Lower leg skin (tissue), 3 donors: ENCODE data around the gene VWA8.

ENCODE experiments used
- POLR2A ChIP-seq, 2 donors: fragments of 450-650 bp; IDR thresholded peaks; one replicate each; pipeline ENCODE4 v1.6.1; 2016 to 2017; ENCODE audit warnings: antibody characterized with exemption in 2 of 2, mild to moderate bottlenecking in 1 of 2, moderate library complexity in 1 of 2
- TF ChIP-seq, protein P1 (sequence below), 3 donors: fragments of 450-650 bp; IDR thresholded peaks; one replicate each; pipeline ENCODE4 v1.5.1; 2016; ENCODE audit warnings: antibody characterized with exemption in 3 of 3, mild to moderate bottlenecking in 3 of 3, moderate library complexity in 2 of 3

GRCh38 chr13:41554180-41554579, 406.7 kb downstream of the VWA8 start:
- TF ChIP-seq, protein P1, sequence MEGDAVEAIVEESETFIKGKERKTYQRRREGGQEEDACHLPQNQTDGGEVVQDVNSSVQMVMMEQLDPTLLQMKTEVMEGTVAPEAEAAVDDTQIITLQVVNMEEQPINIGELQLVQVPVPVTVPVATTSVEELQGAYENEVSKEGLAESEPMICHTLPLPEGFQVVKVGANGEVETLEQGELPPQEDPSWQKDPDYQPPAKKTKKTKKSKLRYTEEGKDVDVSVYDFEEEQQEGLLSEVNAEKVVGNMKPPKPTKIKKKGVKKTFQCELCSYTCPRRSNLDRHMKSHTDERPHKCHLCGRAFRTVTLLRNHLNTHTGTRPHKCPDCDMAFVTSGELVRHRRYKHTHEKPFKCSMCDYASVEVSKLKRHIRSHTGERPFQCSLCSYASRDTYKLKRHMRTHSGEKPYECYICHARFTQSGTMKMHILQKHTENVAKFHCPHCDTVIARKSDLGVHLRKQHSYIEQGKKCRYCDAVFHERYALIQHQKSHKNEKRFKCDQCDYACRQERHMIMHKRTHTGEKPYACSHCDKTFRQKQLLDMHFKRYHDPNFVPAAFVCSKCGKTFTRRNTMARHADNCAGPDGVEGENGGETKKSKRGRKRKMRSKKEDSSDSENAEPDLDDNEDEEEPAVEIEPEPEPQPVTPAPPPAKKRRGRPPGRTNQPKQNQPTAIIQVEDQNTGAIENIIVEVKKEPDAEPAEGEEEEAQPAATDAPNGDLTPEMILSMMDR (IDR thresholded peaks at IDR 0.05) = no peak
- no peak for TF ChIP-seq POLR2A (IDR thresholded peaks at IDR 0.05)
